ENCODE measurements around the gene PRMT3.
"Not testable (repeated sequence)": the region's sequence is repeated elsewhere in the genome, so short reads cannot be mapped to it uniquely, and the experiment has no call there.

Gene PRMT3

GRCh38 chr11:20518323-20518834 is 130.9 kb downstream of the PRMT3 start:
- DNase-seq: no peak

GRCh38 chr11:20522536-20522935 is 135.0 kb downstream of the PRMT3 start:
- DNase-seq: no peak

- DNase-seq: no peak
Observed at GRCh38 chr11:20529757-20530156, 142.2 kb downstream of the PRMT3 start.

GRCh38 chr11:20530942-20531703 is 143.6 kb downstream of the PRMT3 start:
- no peak for DNase-seq

GRCh38 chr11:20535271-20535881 is 147.9 kb downstream of the PRMT3 start:
- no peak for DNase-seq

- DNase-seq: no peak
Observed at GRCh38 chr11:20536365-20536764, 148.8 kb downstream of the PRMT3 start.

GRCh38 chr11:20536784-20537183 is 149.3 kb downstream of the PRMT3 start:
- DNase-seq: no peak

- DNase-seq: no peak
Observed at GRCh38 chr11:20541503-20541902, 154.0 kb downstream of the PRMT3 start.

- DNase-seq: no peak
Observed at GRCh38 chr11:20544603-20545237, 157.2 kb downstream of the PRMT3 start.

GRCh38 chr11:20547411-20547810 is 159.9 kb downstream of the PRMT3 start:
- no peak for DNase-seq

GRCh38 chr11:20551096-20551495 is 163.6 kb downstream of the PRMT3 start:
- DNase-seq: no peak

- DNase-seq: no peak
Observed at GRCh38 chr11:20555783-20556182, 168.3 kb downstream of the PRMT3 start.

GRCh38 chr11:20556396-20556795 is 168.9 kb downstream of the PRMT3 start:
- not testable (repeated sequence) for DNase-seq

- no peak for DNase-seq
Observed at GRCh38 chr11:20558741-20559140, 171.2 kb downstream of the PRMT3 start.

All from MV-4-11 (cell line).